HepG2 (cell line): ENCODE measurements around the gene MOXD1. TPM values are rescaled to one million over a fixed set of nuclear protein-coding genes. Genes with fewer than 3 reads are reported as not detected.

Source experiments
- CREB3 ChIP-seq: sonication (generic); formaldehyde crosslinking; IDR thresholded peaks from 2 replicates; pipeline ENCODE4 v1.5.0; 2020; ENCODE audit warnings: missing genetic modification reagents
- FOSL1 ChIP-seq: sonication (generic); formaldehyde crosslinking; IDR thresholded peaks from 2 replicates; pipeline ENCODE4 v1.9.0; 2021; ENCODE audit warnings: missing genetic modification reagents, borderline replicate concordance
- JDP2 ChIP-seq: sonication (generic); formaldehyde crosslinking; IDR thresholded peaks from 2 replicates; pipeline ENCODE4 v1.8.1; 2022; ENCODE audit warnings: missing genetic modification reagents, borderline replicate concordance
- KDM1A ChIP-seq: IDR thresholded peaks from 2 replicates; pipeline ENCODE4 v1.6.1; 2016; ENCODE audit warnings: missing compliant biosample characterization
- MIXL1 ChIP-seq: IDR thresholded peaks from 2 replicates; pipeline ENCODE4 v1.6.1; 2016
- POGZ ChIP-seq: sonication (generic); formaldehyde crosslinking; IDR thresholded peaks from 2 replicates; pipeline ENCODE4 v1.4.0; 2020; ENCODE audit warnings: mild to moderate bottlenecking, missing genetic modification reagents
- SAP130 ChIP-seq: IDR thresholded peaks from 2 replicates; pipeline ENCODE4 v1.6.1; 2016; ENCODE audit warnings: low read depth
- SOX5 ChIP-seq: IDR thresholded peaks from 2 replicates; pipeline ENCODE4 v1.6.1; 2016; ENCODE audit warnings: borderline replicate concordance
- TRAFD1 ChIP-seq: sonication (generic); formaldehyde crosslinking; IDR thresholded peaks from 2 replicates; pipeline ENCODE4 v1.5.1; 2020; ENCODE audit warnings: missing genetic modification reagents, mild to moderate bottlenecking, borderline replicate concordance
- XRCC5 ChIP-seq: fragments of 200-400 bp; formaldehyde crosslinking; optimal IDR thresholded peaks from 2 replicates; pipeline ENCODE3; 2017; ENCODE audit warnings: mild to moderate bottlenecking, low read length
- ZBTB21 ChIP-seq: sonication (generic); formaldehyde crosslinking; IDR thresholded peaks from 2 replicates; pipeline ENCODE4 v1.4.0; 2020; ENCODE audit warnings: missing genetic modification reagents
- ZBTB37 ChIP-seq: sonication (generic); formaldehyde crosslinking; IDR thresholded peaks from 2 replicates; pipeline ENCODE4 v1.4.0; 2020; ENCODE audit warnings: mild to moderate bottlenecking, missing genetic modification reagents
- ZBTB43 ChIP-seq: sonication (generic); formaldehyde crosslinking; conservative IDR thresholded peaks from 2 replicates; pipeline ENCODE4 v1.4.0; 2020; ENCODE audit warnings: missing genetic modification reagents
- ZBTB7A ChIP-seq: sonication (generic); formaldehyde crosslinking; IDR thresholded peaks from 2 replicates; pipeline ENCODE4 v1.8.0; 2022; ENCODE audit warnings: mild to moderate bottlenecking, missing genetic modification reagents
- ZFP36 ChIP-seq: fragments of 150-350 bp; IDR thresholded peaks from 2 replicates; pipeline ENCODE4 v1.6.1; 2018; ENCODE audit warnings: borderline replicate concordance, low read length, low read depth; ENCODE audit not compliant: partially characterized antibody
- ZFY ChIP-seq: sonication (generic); formaldehyde crosslinking; IDR thresholded peaks from 2 replicates; pipeline ENCODE4 v1.4.0; 2020; ENCODE audit warnings: missing genetic modification reagents
- ZNF207 ChIP-seq: fragments of 450-650 bp; IDR thresholded peaks from 2 replicates; pipeline ENCODE4 v1.6.1; 2016; ENCODE audit warnings: antibody characterized with exemption, borderline replicate concordance
- ZNF503 ChIP-seq: sonication (generic); formaldehyde crosslinking; IDR thresholded peaks from 2 replicates; pipeline ENCODE4 v1.4.0; 2020; ENCODE audit warnings: missing genetic modification reagents
- ZNF589 ChIP-seq: sonication (generic); formaldehyde crosslinking; conservative IDR thresholded peaks from 2 replicates; pipeline ENCODE4 v1.8.0; 2022; ENCODE audit warnings: mild to moderate bottlenecking, moderate library complexity, missing genetic modification reagents
- ZNF704 ChIP-seq: sonication (generic); formaldehyde crosslinking; IDR thresholded peaks from 2 replicates; pipeline ENCODE4 v1.8.1; 2023; ENCODE audit warnings: mild to moderate bottlenecking, inconsistent platforms, moderate library complexity, missing genetic modification reagents, borderline replicate concordance
- ZNF792 ChIP-seq: IDR thresholded peaks from 2 replicates; pipeline ENCODE4 v1.6.1; 2016
- polyA plus RNA-seq, 8 experiments: library from polyadenylated mRNA; depleted of rRNA in 3 of 8; stranded (reverse) in 7 of 8; unstranded in 1 of 8; fragments of >200 nt; fragmentation: Illumina TruSeq in 4 of 8; extraction: Trizol in 4 of 8; gene quantifications; 2 replicates each; pipeline versions ENCODE4 v1.2.1 to v1.2.3, GENCODE V29; 2011 to 2016; ENCODE audit warnings: low read depth in 4 of 8, missing spikeins in 1 of 8, mixed read lengths in 1 of 8; ENCODE audit not compliant: insufficient read depth in 1 of 8
- total RNA-seq, 5 experiments: library from RNA; depleted of rRNA; stranded (reverse); fragments of >200 nt; fragmentation: Illumina TruSeq; extraction: Trizol; gene quantifications; 2 replicates each; pipeline ENCODE4 v1.2.3, GENCODE V29; 2016; ENCODE audit warnings: low read depth in 1 of 5

The MOXD1 gene
- total and polyA plus RNA-seq, 2 of the 13 experiments (the other 11 are each of a cell fraction or from before 2014, with no cell fraction given): 0.03 TPM; not detected in 1

GRCh38 chr6:132333639-132334520 is 67.4 kb downstream of the MOXD1 start (continued):
- TF ChIP-seq TRAFD1 (CRISPR knock-in tag) (no peak), MIXL1 (peak; percentile 12), ZBTB7A (CRISPR knock-in tag) (no peak), ZFY (CRISPR knock-in tag) (peak; percentile 27; the same call in 1 of the 2 replicates), ZNF589 (CRISPR knock-in tag) (no peak), SOX5 (CRISPR knock-in tag) (peak; percentile 53; the same call in 1 of the 2 replicates), KDM1A (peak; percentile 97), CREB3 (CRISPR knock-in tag) (0 out of 2 replicates have a peak, but pooled peaks have one; percentile 47), ZBTB37 (CRISPR knock-in tag) (no peak), ZBTB21 (CRISPR knock-in tag) (peak; percentile 43; the same call in 1 of the 2 replicates), ZNF792 (CRISPR knock-in tag) (no peak), ZNF207 (no peak), JDP2 (CRISPR knock-in tag) (no peak), ZFP36 (no peak), XRCC5 (peak; percentile 51), ZNF503 (CRISPR knock-in tag) (peak; percentile 61; the same call in 1 of the 2 replicates), ZNF704 (CRISPR knock-in tag) (no peak), FOSL1 (peak; percentile 79; the same call in 1 of the 2 replicates), SAP130 (CRISPR knock-in tag) (peak; percentile 57), POGZ (CRISPR knock-in tag) (peak; percentile 74), ZBTB43 (peak; percentile 51; the same call in 1 of the 2 replicates)
